OCI-LY7 (cell line): Measurements from ENCODE around the gene HS3ST5.

Source experiments
- EZH2phosphoT487 ChIP-seq: fragments of 200-600 bp; sonication (generic); IDR thresholded peaks from 2 replicates; pipeline ENCODE4 v1.6.1; 2018; ENCODE audit warnings: low read depth, borderline replicate concordance, mild to moderate bottlenecking, mixed run types, antibody characterized with exemption, low read length, moderate library complexity, mixed read lengths
- TF ChIP-seq, protein P1 (sequence below): fragments of 200-600 bp; sonication (generic); conservative IDR thresholded peaks from 2 replicates; pipeline ENCODE4 v1.5.1; 2014; ENCODE audit warnings: mild to moderate bottlenecking, antibody characterized with exemption, low read length, moderate library complexity, mixed read lengths

- TF ChIP-seq, protein P1, sequence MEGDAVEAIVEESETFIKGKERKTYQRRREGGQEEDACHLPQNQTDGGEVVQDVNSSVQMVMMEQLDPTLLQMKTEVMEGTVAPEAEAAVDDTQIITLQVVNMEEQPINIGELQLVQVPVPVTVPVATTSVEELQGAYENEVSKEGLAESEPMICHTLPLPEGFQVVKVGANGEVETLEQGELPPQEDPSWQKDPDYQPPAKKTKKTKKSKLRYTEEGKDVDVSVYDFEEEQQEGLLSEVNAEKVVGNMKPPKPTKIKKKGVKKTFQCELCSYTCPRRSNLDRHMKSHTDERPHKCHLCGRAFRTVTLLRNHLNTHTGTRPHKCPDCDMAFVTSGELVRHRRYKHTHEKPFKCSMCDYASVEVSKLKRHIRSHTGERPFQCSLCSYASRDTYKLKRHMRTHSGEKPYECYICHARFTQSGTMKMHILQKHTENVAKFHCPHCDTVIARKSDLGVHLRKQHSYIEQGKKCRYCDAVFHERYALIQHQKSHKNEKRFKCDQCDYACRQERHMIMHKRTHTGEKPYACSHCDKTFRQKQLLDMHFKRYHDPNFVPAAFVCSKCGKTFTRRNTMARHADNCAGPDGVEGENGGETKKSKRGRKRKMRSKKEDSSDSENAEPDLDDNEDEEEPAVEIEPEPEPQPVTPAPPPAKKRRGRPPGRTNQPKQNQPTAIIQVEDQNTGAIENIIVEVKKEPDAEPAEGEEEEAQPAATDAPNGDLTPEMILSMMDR = no peak
- no peak for TF ChIP-seq EZH2phosphoT487
Measured at GRCh38 chr6:114121913-114122662, 220.7 kb downstream of the HS3ST5 start.
